Tibial nerve (tissue), 4 donors: ENCODE results near the gene KLHL11.

Experiments
- CTCF ChIP-seq, 5 experiments: fragments of 200-600 bp in 3 of 5; fragments of 450-650 bp in 2 of 5; sonication (generic) in 3 of 5; IDR thresholded peaks; one replicate each; pipeline ENCODE4 v1.5.1; 2016 to 2019; ENCODE audit warnings: antibody characterized with exemption in 5 of 5, mild to moderate bottlenecking in 3 of 5, moderate library complexity in 2 of 5
- EP300 ChIP-seq, 2 donors: sonication (generic); formaldehyde crosslinking; IDR thresholded peaks; one replicate each; pipeline ENCODE4 v1.6.1; 2017; ENCODE audit warnings: antibody characterized with exemption in 2 of 2, mild to moderate bottlenecking in 1 of 2
- POLR2A ChIP-seq, 2 donors: fragments of 450-650 bp; IDR thresholded peaks; one replicate each; pipeline ENCODE4 v1.6.1; 2017; ENCODE audit warnings: antibody characterized with exemption in 2 of 2, mild to moderate bottlenecking in 2 of 2, moderate library complexity in 2 of 2

- TF ChIP-seq CTCF (IDR thresholded peaks at IDR 0.05) (no peak), POLR2A (IDR thresholded peaks at IDR 0.05) (no peak), EP300 (IDR thresholded peaks at IDR 0.05) (no peak)
These were observed 16.4 kb downstream of the KLHL11 start for GRCh38 chr17:41848788-41849187.
